Urinary bladder (tissue), 4 donors: ENCODE results near the gene GALNT9. TPM values are rescaled to one million over a fixed set of nuclear protein-coding genes. Genes with fewer than 3 reads are reported as not detected.

Experiments used
- DNase-seq: peaks from one replicate; pipeline ENCODE4 v3.0.0-alpha.2; 2015; ENCODE audit errors: extremely low spot score
- H3K27ac ChIP-seq: one replicate; pipeline ENCODE4 v1.5.1; 2013; ENCODE audit warnings: low read depth, mild to moderate bottlenecking, moderate library complexity
- H3K36me3 ChIP-seq: one replicate; pipeline ENCODE4 v1.6.1; 2013; ENCODE audit warnings: mild to moderate bottlenecking, moderate library complexity; ENCODE audit not compliant: insufficient read depth
- H3K4me1 ChIP-seq: one replicate; pipeline ENCODE4 v1.6.1; 2013; ENCODE audit warnings: mild to moderate bottlenecking, moderate library complexity; ENCODE audit not compliant: insufficient read depth
- H3K4me3 ChIP-seq: one replicate; pipeline ENCODE4 v1.5.1; 2013; ENCODE audit warnings: low read depth, low read length
- WGBS: extraction: QIAGEN DNeasy Blood & Tissue Kit; methylation state at CpG from one replicate; pipeline ENCODE4 v1.1.7; 2013; 5-methylcytosine and 5-hydroxymethylcytosine counted together
- polyA plus RNA-seq: library from polyadenylated mRNA; stranded (reverse); fragments of 200-250 nt; gene quantifications from one replicate; pipeline ENCODE4 v1.2.3, GENCODE V29; 2013
- total RNA-seq: library from RNA; depleted of rRNA; stranded (reverse); fragments of >200 nt; gene quantifications from one replicate; pipeline ENCODE4 v1.2.3, GENCODE V29; 2014
- donor health status: healthy with polysubstance abuse.
- donor health status: healthy.

Gene GALNT9
- total and polyA plus RNA-seq, 2 donors: 0.60 to 2.4 TPM

DNA sequence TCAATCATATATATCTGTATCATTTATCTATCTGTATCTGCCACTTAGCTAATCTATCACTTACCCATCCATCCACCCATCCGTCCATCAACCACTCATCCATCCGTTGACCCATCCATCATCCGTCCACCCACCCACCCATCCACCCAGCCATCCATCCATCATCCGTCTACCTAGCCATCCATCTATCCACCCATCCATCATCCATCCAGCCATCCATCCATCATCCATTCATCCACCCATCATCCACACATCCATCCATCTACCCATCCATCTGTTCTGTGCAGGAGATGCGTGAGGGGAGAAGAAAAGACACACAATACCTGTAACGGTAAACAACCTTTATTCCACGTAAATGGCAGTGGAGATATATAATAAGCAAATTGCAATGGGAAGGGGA is 165.0 kb downstream of the GALNT9 start:
- WGBS: 87% methylated on average over 7 of the region's 7 CpGs
- Histone ChIP-seq H3K36me3 (no peaks in the 10 kb centered on the region), H3K27ac (no peak overlapping the region), H3K4me1 (no peaks in the 10 kb centered on the region), H3K4me3 (no peak overlapping the region)
- no peak for DNase-seq

DNA sequence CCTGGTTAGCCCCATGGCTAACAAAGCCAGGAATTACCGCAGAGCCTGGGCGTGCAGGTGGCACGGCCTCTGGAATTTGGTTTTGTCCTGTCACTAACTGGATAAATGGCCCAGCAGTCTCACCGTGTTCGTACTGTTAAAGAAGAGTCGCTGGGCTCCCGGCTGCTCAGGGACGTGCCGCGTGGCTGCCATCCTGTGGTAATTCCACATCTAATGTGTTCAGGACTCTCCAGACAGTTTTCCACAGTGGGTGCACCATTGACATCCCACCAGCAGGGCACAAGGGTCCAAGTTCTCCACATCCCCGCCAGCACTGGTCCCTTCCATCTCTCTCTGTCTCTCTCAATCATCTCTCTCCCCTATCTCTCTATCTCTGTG is 165.5 kb downstream of the GALNT9 start:
- Histone ChIP-seq H3K36me3 (no peaks in the 10 kb centered on the region), H3K4me1 (no peaks in the 10 kb centered on the region), H3K27ac (no peak overlapping the region), H3K4me3 (no peak overlapping the region)
- no peak for DNase-seq
- WGBS: 57% methylated on average over 11 of the region's 11 CpGs

DNA sequence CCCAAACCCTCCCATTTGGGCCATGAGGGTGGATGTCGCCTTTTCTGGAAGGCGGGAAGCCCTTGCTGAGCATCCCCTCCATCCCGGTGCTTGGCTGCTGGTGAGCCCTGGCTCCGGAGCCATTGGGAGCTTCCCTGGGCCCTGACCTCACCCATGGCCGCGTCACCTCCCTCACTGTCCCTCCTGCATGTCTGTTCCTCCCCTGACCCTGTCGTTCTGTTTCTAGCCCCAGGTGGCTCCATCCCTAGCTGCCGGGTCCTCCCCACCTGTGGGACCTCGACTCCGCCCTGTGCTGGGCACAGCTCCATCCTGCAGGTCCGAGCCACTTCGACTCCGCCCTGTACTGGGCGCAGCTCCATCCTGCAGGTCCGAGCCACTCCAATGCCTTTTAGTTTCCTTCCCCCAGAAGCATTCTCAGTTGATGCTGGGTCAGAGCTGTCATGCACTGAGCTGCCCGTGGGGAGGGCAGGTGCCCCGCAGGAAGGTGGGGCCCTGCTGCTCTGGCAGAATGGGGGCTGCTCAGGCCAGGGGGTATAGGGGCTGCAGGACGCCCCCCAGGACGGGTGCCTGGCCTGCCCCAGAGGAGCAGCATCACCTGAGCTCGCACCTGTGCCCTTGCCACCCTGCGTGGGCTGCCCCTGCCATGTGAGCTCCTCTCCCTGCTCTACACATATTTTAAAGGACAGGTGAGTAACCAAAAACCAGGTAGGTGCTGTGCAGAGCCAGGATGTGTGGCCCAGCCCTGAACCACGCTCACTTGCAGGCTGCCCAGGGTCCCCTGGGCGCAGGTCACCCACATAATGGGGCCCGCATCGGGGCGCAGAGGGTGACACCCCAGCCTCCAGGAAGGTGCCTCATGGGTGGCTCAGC is 166.1 kb downstream of the GALNT9 start:
- no peaks in the 10 kb centered on the region for H3K36me3 ChIP-seq
- H3K27ac ChIP-seq: no peak overlapping the region
- no peaks in the 10 kb centered on the region for H3K4me1 ChIP-seq
- no peak for DNase-seq
- no peak overlapping the region for H3K4me3 ChIP-seq
- WGBS: 60% methylated on average over 26 of the region's 26 CpGs

DNA sequence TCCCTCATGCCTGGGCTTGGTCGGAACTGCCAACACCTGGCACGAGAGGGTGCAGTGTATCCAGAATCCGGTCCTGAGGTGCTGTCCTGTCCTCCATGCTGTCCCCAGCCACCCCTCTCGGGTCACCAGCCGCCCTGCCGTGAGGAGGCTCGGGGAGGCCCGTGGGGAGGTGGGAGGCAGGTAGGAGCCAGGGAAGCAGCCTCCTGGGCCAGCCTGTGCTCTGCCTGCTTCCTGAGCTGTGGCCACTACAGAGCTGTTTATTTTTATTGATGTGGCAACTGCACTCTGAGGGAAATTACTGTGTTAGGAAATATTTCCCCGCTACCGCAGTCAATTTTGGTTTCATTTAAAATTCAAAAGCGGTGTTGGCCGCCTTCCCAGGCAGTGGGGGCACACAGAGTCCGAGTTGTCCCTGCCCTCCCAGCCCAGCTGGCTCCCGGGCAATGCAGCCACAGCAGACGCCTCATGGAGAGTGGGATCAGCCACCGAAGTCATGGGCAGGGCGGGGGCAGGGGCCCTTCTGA is 166.8 kb downstream of the GALNT9 start:
- Histone ChIP-seq H3K27ac (no peak overlapping the region), H3K4me3 (no peak overlapping the region), H3K36me3 (no peaks in the 10 kb centered on the region), H3K4me1 (no peaks in the 10 kb centered on the region)
- 23% methylated on average over 17 of the region's 17 CpGs for WGBS
- no peak for DNase-seq

DNA sequence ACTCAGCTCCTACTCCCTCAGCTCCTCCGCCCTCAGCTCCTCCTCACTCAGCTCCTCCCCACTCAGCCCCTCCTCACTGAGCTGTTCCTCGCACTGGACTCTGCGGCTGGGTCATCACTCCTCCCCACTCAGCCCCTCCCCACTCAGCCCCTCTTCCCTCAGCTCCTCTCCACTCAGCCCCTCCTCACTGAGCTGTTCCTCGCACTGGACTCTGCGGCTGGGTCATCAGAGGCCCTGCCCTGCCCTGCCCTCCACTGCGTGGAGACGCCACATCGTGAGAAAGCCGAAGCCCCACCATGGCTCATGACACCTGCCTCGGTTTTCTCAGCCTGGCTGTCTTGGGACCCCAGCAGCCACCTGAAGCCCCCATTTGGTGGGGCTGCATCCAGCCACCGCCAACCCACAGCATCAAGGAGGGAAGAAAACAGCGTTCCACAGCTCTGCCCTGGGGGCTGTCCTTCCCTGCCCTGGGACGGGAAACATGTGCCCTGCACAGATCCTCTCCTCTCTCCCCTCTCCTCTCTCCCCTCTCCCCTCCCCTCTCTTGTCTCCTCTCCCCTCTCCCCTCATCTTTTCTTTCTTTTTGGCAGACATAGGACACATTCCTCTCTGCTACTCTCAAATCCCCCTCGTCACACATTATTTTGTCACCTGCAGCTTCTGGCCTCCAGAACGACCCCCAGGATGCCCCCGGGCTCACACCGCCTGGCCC is 167.4 kb downstream of the GALNT9 start:
- DNase-seq: no peak
- H3K36me3 ChIP-seq: no peaks in the 10 kb centered on the region
- H3K27ac ChIP-seq: no peak overlapping the region
- WGBS: 46% methylated on average over 17 of the region's 17 CpGs
- no peaks in the 10 kb centered on the region for H3K4me1 ChIP-seq
- no peak overlapping the region for H3K4me3 ChIP-seq

GRCh38 chr12:132161036-132161781 is 168.2 kb downstream of the GALNT9 start:
- DNase-seq: no peak

GRCh38 chr12:132160601-132161035 is 168.8 kb downstream of the GALNT9 start:
- Histone ChIP-seq H3K4me1 (no peaks in the 10 kb centered on the region), H3K27ac (no peak overlapping the region), H3K4me3 (no peak overlapping the region), H3K36me3 (peaks cover 3% of the 10 kb centered on the region)
- 78% methylated on average over 15 of the region's 15 CpGs for WGBS
- DNase-seq: no peak

More at GRCh38 chr12:132161036-132161781, 168.2 kb downstream of the GALNT9 start:
- peaks cover 2% of the 10 kb centered on the region for H3K36me3 ChIP-seq
- H3K4me1 ChIP-seq: no peaks in the 10 kb centered on the region
- 42% methylated on average over 13 of the region's 14 CpGs for WGBS
- H3K4me3 ChIP-seq: no peak overlapping the region
- H3K27ac ChIP-seq: no peak overlapping the region

GRCh38 chr12:132160016-132160415 is 169.4 kb downstream of the GALNT9 start:
- no peak overlapping the region for H3K27ac ChIP-seq

DNA sequence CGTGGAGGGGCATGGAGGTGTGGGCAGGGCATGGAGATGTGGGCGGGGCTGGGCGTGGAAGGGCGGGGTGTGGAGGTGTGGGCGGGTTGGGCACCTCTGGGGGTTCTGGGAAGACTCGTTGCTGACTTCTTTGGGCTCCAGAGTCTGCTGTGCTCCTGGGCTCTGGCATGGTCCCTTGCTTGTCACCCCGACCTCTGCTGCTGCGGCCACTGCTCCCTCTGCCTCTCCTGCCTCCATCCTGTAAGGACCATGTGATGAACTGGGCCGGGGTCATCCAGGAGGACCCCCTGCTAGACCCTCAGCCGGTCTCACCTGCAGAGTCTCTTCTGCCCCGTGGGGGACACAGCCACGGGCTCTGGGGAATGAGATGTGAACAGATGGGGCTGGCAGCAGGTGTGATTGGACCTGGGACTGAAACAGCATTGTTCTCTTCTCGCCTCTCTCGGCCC is 169.8 kb downstream of the GALNT9 start:
- no peak for DNase-seq
- H3K36me3 ChIP-seq: peaks cover 3% of the 10 kb centered on the region
- no peak overlapping the region for H3K4me3 ChIP-seq
- no peaks in the 10 kb centered on the region for H3K4me1 ChIP-seq
- 80% methylated on average over 14 of the region's 14 CpGs for WGBS
- no peak overlapping the region for H3K27ac ChIP-seq

More at GRCh38 chr12:132160016-132160415, 169.4 kb downstream of the GALNT9 start:
- H3K36me3 ChIP-seq: peaks cover 3% of the 10 kb centered on the region
- DNase-seq: no peak
- no peak overlapping the region for H3K4me3 ChIP-seq
- no peaks in the 10 kb centered on the region for H3K4me1 ChIP-seq
- whole genome bisulfite sequencing: 72% methylated on average over 16 of the region's 16 CpGs

DNA sequence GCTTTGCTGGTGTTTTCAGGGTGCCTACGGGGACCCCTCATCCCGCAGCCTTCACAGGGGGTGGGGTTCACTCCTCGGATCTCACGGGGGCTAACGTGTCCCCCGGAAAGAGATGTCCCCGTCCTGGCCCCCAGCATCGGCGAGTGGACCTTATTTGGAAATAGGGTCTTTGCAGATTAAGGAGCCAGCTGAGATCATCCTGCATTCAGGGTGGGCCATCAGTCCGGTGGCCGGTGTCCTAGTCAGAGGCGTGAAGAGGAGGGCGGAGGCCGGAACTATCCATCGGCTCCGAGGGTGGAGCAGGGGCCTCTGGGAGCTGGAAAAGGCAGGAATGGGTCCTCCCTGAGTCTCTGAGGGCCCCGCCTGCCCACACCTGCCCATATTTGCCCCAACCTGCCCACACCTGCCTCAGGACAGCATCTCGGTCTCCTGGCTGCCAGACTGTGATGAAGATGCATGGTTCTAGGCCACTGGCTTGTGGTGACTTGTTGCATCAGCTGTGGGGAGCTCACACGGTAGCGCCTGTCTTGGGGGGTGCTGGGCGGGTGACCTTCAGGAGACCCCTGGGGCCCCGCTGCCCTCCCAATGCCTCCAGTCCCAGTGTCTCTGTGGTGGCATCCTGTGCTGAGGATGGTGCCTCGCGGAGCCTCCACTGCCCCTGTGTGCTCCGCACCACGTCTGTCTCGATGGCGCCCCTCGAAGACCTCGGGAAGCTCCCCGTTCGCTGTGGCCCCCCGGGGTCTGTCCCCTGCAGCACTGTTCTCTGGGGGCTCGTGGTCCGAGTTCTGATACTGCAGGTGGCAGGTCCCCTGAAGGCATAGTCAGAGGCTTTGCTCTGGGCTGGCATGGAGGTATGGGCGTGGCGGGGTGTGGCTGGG is 170.5 kb downstream of the GALNT9 start:
- H3K4me1 ChIP-seq: no peaks in the 10 kb centered on the region
- H3K4me3 ChIP-seq: no peak overlapping the region
- no peak overlapping the region for H3K27ac ChIP-seq
- WGBS: 85% methylated on average over 37 of the region's 37 CpGs
- H3K36me3 ChIP-seq: peaks cover 3% of the 10 kb centered on the region
- DNase-seq: no peak

DNA sequence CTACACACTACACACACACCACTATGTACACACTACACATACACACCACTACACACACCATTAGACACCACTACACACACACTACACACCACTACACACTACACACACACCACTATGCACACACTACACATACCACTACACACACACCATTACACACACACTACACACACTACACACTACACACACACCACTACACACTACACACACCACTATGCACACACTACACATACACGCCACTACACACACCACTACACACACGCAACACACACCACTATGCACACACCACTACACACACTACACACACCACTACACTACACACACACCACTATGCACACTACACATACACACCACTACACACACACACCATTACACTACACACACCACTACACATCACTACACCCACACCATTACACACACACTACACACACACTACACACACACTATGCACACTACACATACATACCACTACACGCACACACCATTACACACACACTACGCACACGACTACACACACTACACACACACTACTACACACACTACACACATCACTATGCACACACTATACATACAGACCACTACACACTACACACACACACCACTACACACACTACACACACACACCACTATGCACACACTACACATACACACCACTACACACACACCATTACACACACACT is 171.5 kb downstream of the GALNT9 start:
- peaks cover 3% of the 10 kb centered on the region for H3K36me3 ChIP-seq
- H3K4me1 ChIP-seq: no peaks in the 10 kb centered on the region
- no peak overlapping the region for H3K4me3 ChIP-seq
- 96% methylated on average over 5 of the region's 5 CpGs for WGBS
- no peak for DNase-seq
- no peak overlapping the region for H3K27ac ChIP-seq

GRCh38 chr12:132156573-132157325 is 172.6 kb downstream of the GALNT9 start:
- peaks cover 3% of the 10 kb centered on the region for H3K36me3 ChIP-seq
- DNase-seq: no peak
- H3K27ac ChIP-seq: no peak overlapping the region
- no peaks in the 10 kb centered on the region for H3K4me1 ChIP-seq
- 86% methylated on average over 8 of the region's 8 CpGs for WGBS
- no peak overlapping the region for H3K4me3 ChIP-seq
